ENCODE measurements around the gene MGAT4A. TPM values are rescaled to one million over a fixed set of nuclear protein-coding genes. Genes with fewer than 3 reads are reported as not detected.

MGAT4A gene
- total and polyA plus RNA-seq, 2 of the 8 experiments (the other 6 are each of a cell fraction or from before 2014, with no cell fraction given), result 1.4 to 7.7 TPM

DNA sequence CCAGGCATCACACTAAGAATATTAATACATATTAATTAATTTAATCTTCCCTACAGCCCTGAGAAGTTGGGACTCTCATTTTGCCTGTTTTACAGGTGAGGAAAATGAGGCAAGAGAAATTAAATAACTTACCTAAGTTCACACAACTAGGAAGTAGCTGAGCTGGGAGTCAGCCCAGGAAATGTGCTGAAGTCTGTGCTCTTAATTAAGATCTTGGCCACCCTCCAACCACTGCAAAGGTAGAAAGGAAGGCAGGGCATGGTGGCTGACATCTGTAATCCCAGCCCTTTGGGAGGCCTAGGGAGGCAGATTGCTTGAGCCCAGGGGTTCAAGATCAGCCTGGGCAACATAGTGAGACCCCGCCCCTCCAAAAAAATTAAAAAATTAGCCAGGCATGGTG lies 12.9 kb upstream of the MGAT4A start:
- ChIA-PET POLR2A (ENCODE audit: partially characterized antibody) (no interaction called here), CTCF (ENCODE audit: partially characterized antibody) (interaction anchor here (1.2 kb wide), 1 partner anchor 10 kb away, joined by 3 read pairs; no protein-coding TSS in a partner anchor)
- Histone ChIP-seq H2AK5ac (ENCODE audit: low read depth, low read length) (no peak overlapping the region), H3K9ac (replicated peaks in 1 of 4; ENCODE audit: extremely low read depth in 1 of 4, low read depth in 3 of 4, low read length in 3 of 4) (no peak overlapping the region), H4K5ac (ENCODE audit: insufficient read length, low read depth, low read length) (no peak overlapping the region), H2AFZ (ENCODE audit: low read length) (no peak overlapping the region), H2BK120ac (replicated peaks; ENCODE audit: low read depth, low read length) (no peak overlapping the region), H3K14ac (ENCODE audit: insufficient read length) (no peak overlapping the region), H2BK15ac (ENCODE audit: low read length) (no peak overlapping the region), H3K23ac (ENCODE audit: insufficient read length) (no peak overlapping the region), H2BK12ac (ENCODE audit: low read depth, low read length) (no peak overlapping the region), H3K23me2 (ENCODE audit: low read depth, low read length) (no peaks in the 10 kb centered on the region), H4K91ac (replicated peaks; ENCODE audit: insufficient read length, low read length) (no peak overlapping the region), H3K79me1 (ENCODE audit: low read depth, low read length) (no peaks in the 10 kb centered on the region), H3K4me2 (ENCODE audit: insufficient read depth in 1 of 2, low read depth in 2 of 2, low read length in 2 of 2) (no peak overlapping the region), H2BK5ac (ENCODE audit: low read depth, low read length) (no peak overlapping the region), H4K20me1 (replicated peaks in 1 of 2; ENCODE audit: control insufficient read depth in 1 of 2, insufficient read depth in 2 of 2, low read length in 2 of 2) (no peaks in the 10 kb centered on the region), H2BK20ac (ENCODE audit: low read length) (no peak overlapping the region), H3K56ac (replicated peaks; ENCODE audit: insufficient read length, low read depth, low read length) (no peak overlapping the region), H3K18ac (ENCODE audit: extremely low read depth, low read length) (no peak overlapping the region), H3K36me3 (ENCODE audit: control insufficient read depth in 2 of 4, insufficient read depth in 4 of 4, low read length in 3 of 4) (no peaks in the 10 kb centered on the region), H3K4me3 (ENCODE audit: extremely low read depth in 1 of 4, insufficient read depth in 2 of 4, low read depth in 3 of 4, low read length in 4 of 4) (no peak overlapping the region), H3K4ac (replicated peaks; ENCODE audit: insufficient read length, low read depth, low read length) (no peak overlapping the region), H3K79me2 (ENCODE audit: control insufficient read depth in 1 of 2, insufficient read depth in 2 of 2, low read length in 2 of 2) (no peaks in the 10 kb centered on the region), H3K27me3 (replicated peaks in 1 of 4; ENCODE audit: control insufficient read depth in 3 of 4, extremely low read depth in 1 of 4, insufficient read depth in 3 of 4, low read length in 3 of 4) (no peaks in the 10 kb centered on the region), H4K8ac (ENCODE audit: extremely low read depth, insufficient read depth, low read length) (no peak overlapping the region), H3K4me1 (replicated peaks in 1 of 4; ENCODE audit: control insufficient read depth in 3 of 4, insufficient read depth in 4 of 4, low read length in 3 of 4) (peaks cover 0 to 3% (median under 1%) of the 10 kb centered on the region in 4 experiments; a peak in 2 of 7 replicates), H3K27ac (ENCODE audit: low read depth, low read length) (no peak overlapping the region), H3K9me3 (ENCODE audit: insufficient read depth in 2 of 2, low read depth in 1 of 2, low read length in 1 of 2) (no peaks in the 10 kb centered on the region)
- DNase-seq (ENCODE audit: low read depth in 1 of 2, low spot score in 2 of 2) (no peak), FAIRE-seq (no peak)
- 80% methylated on average over 1 of the region's 1 CpG; no CpG with 5 or more reads in 1 of the 2 experiments for WGBS, 2 experiments (ENCODE audit: extremely low coverage in 1 of 2, insufficient coverage in 1 of 2, insufficient read length in 1 of 2, insufficient replicate concordance in 2 of 2, low coverage in 1 of 2, low lambda C conversion rate in 2 of 2, missing lambda C conversion rate in 1 of 2)
- TF ChIP-seq RXRA (IDR thresholded peaks at IDR 0.05; ENCODE audit: insufficient read depth, low read depth, low read length) (no peak), KDM4A (IDR thresholded peaks at IDR 0.05; ENCODE audit: low read depth, low read length, severe bottlenecking) (no peak), HDAC6 (IDR thresholded peaks at IDR 0.05; ENCODE audit: low read depth, low read length) (no peak), PHF8 (conservative IDR thresholded peaks at IDR 0.05; ENCODE audit: low read depth, low read length) (no peak), KDM1A (IDR thresholded peaks at IDR 0.05; ENCODE audit: borderline replicate concordance, low read length) (no peak), SUZ12 (IDR thresholded peaks at IDR 0.05; ENCODE audit: low read length) (no peak), NRF1 (IDR thresholded peaks at IDR 0.05; ENCODE audit: low read depth, low read length) (no peak), ATF3 (IDR thresholded peaks at IDR 0.05; ENCODE audit: insufficient read depth, low read depth, low read length) (no peak), SIX5 (IDR thresholded peaks at IDR 0.05; ENCODE audit: low read depth, low read length) (no peak), RAD21 (IDR thresholded peaks at IDR 0.05 in 1 of 2, conservative IDR thresholded peaks at IDR 0.05 in 1 of 2; ENCODE audit: low read depth in 2 of 2, low read length in 2 of 2) (no peak), CHD1 (IDR thresholded peaks at IDR 0.05; ENCODE audit: low read depth, low read length) (no peak)
- TF ChIP-seq, protein P1, sequence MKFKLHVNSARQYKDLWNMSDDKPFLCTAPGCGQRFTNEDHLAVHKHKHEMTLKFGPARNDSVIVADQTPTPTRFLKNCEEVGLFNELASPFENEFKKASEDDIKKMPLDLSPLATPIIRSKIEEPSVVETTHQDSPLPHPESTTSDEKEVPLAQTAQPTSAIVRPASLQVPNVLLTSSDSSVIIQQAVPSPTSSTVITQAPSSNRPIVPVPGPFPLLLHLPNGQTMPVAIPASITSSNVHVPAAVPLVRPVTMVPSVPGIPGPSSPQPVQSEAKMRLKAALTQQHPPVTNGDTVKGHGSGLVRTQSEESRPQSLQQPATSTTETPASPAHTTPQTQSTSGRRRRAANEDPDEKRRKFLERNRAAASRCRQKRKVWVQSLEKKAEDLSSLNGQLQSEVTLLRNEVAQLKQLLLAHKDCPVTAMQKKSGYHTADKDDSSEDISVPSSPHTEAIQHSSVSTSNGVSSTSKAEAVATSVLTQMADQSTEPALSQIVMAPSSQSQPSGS (IDR thresholded peaks at IDR 0.05; ENCODE audit: low read length), result no peak

Data from H1 (cell line).